Measurements from ENCODE around the gene ZNHIT3. TPM values are rescaled to one million over a fixed set of nuclear protein-coding genes. Genes with fewer than 3 reads are reported as not detected.

Gene ZNHIT3
- total and polyA plus RNA-seq, 10 of the 15 experiments (the other 5 are each of a cell fraction or from before 2014, with no cell fraction given): 34.1 to 128 (median 55.6) TPM

DNA sequence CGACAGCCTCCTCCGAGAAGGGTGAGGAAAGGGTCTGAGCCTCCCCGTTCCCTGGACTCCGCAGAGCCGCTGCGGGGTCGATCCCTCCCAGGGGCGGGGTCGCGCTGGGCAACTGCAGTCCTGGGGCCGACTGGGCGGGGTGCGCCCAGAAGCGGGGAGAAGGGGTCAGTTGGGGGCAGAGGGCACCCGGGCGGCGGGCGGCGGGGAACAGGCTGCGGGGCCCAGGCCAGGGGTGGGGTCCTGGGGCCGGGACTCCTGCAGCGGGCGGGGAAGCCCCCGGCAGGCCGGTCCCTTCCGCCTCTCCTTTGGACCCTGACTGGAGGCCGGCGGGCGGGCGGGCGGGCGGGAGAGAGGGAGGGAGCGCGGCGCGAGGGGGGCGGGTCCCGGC is 58.6 kb downstream of the ZNHIT3 start:
- FAIRE-seq (no peak), ATAC-seq (peak; percentile 60), DNase-seq (ENCODE audit: low read depth, low spot score) (no peak)
- peak overlapping the region; percentile 89 for H2AFZ ChIP-seq (ENCODE audit: control insufficient read depth, low read depth, low read length)
- in situ Hi-C loops (cut with MboI): no loop called here
- ChIA-PET POLR2A (interaction anchor here (0.7 to 4.9 kb wide), 6 partner anchors 10 to 736 kb away, joined by 3 to 28 read pairs (median 5); partner anchors contain the start of genes DHRS11, MRM1, MYO19 and PIGW), CTCF (interaction anchor here (1.6 to 4.6 kb wide), 2 partner anchors 37 to 57 kb away, joined by 3 to 34 read pairs; partner anchors contain the start of gene MRM1), RAD21 (ENCODE audit: unreplicated experiment) (interaction anchor here (0.6 to 1.6 kb wide), 3 partner anchors 56 to 666 kb away, joined by 4 to 5 read pairs (median 5); partner anchors contain the start of gene MRM1), SMC1A (ENCODE audit: uncharacterized antibody, unreplicated experiment) (no interaction called here)
- H3K27ac ChIP-seq (ENCODE audit: control insufficient read depth, insufficient read depth): peak overlapping the region; percentile 90
- H3K4me1 ChIP-seq (ENCODE audit: control insufficient read depth, insufficient read depth, low read length): 0 out of 2 replicates have a peak, but pooled peaks cover 7% of the 10 kb centered on the region
- H3K27me3 ChIP-seq (replicated peaks in 1 of 2; ENCODE audit: control insufficient read depth in 2 of 2, insufficient read depth in 2 of 2, low read length in 1 of 2): no peaks in the 10 kb centered on the region
- peak overlapping the region; percentile 95 for H3K9ac ChIP-seq (ENCODE audit: control insufficient read depth, insufficient read depth, low read length)
- WGBS (ENCODE audit: insufficient coverage, insufficient replicate concordance, low lambda C conversion rate, missing lambda C conversion rate): 1% methylated on average over 8 of the region's 38 CpGs
- no peaks in the 10 kb centered on the region for H3K36me3 ChIP-seq (ENCODE audit: control insufficient read depth in 2 of 2, insufficient read depth in 2 of 2, low read length in 1 of 2)
- no peaks in the 10 kb centered on the region; the same call in 1 of the 2 replicates for H4K20me1 ChIP-seq (ENCODE audit: control insufficient read depth, insufficient read depth)
- H3K4me3 ChIP-seq: peak overlapping the region; percentile 89
- no peak overlapping the region for H3K4me2 ChIP-seq (ENCODE audit: control insufficient read depth, insufficient read depth)
- H3K9me3 ChIP-seq (replicated peaks; ENCODE audit: control insufficient read depth, insufficient read depth, low read length): no peaks in the 10 kb centered on the region
- peaks cover 50% of the 10 kb centered on the region for H3K79me2 ChIP-seq (ENCODE audit: control insufficient read depth, insufficient read depth, low read length)
- intact Hi-C loops (cut with micrococcal nuclease; ENCODE audit: unreplicated experiment): loop anchor here (5.0 kb wide), 1 partner anchor 57 kb away; the partner anchor contains the start of gene MRM1
- BruUV-seq (replicated peaks): no TSS peak
- TF ChIP-seq IKZF2 (IDR thresholded peaks at IDR 0.05): 0 out of 4 replicates have a peak, but pooled peaks of 1 of the 2 experiments have one; percentile 15
- no peak for TF ChIP-seq ZNF24 (IDR thresholded peaks at IDR 0.05)
- TF ChIP-seq MEF2A (IDR thresholded peaks at IDR 0.05; ENCODE audit: insufficient read depth, low read depth, low read length): 0 out of 2 replicates have a peak, but pooled peaks have one; percentile 1
- no peak for TF ChIP-seq MTA2 (IDR thresholded peaks at IDR 0.05; ENCODE audit: low read depth)
- TF ChIP-seq ZZZ3 (IDR thresholded peaks at IDR 0.05; ENCODE audit: control insufficient read depth, insufficient read length, low read depth): no peak
- 0 out of 2 replicates have a peak, but pooled peaks have one; percentile 4 for TF ChIP-seq DPF2 (IDR thresholded peaks at IDR 0.05)
- TF ChIP-seq, protein P1, sequence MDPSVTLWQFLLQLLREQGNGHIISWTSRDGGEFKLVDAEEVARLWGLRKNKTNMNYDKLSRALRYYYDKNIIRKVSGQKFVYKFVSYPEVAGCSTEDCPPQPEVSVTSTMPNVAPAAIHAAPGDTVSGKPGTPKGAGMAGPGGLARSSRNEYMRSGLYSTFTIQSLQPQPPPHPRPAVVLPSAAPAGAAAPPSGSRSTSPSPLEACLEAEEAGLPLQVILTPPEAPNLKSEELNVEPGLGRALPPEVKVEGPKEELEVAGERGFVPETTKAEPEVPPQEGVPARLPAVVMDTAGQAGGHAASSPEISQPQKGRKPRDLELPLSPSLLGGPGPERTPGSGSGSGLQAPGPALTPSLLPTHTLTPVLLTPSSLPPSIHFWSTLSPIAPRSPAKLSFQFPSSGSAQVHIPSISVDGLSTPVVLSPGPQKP (IDR thresholded peaks at IDR 0.05; ENCODE audit: low read depth, low read length): no peak
- no peak for TF ChIP-seq POLR2A (IDR thresholded peaks at IDR 0.05; ENCODE audit: low read depth, low read length)
- TF ChIP-seq NBN (IDR thresholded peaks at IDR 0.05): peak; percentile 33; the same call in 1 of the 2 replicates
- no peak for TF ChIP-seq SREBF1 (IDR thresholded peaks at IDR 0.05; ENCODE audit: low read length)
- TF ChIP-seq RFX5 (IDR thresholded peaks at IDR 0.05; ENCODE audit: low read depth, low read length): no peak
- TF ChIP-seq CBX3 (IDR thresholded peaks at IDR 0.05; ENCODE audit: borderline replicate concordance, low read depth): no peak
- TF ChIP-seq SRF (IDR thresholded peaks at IDR 0.05; ENCODE audit: low read depth in 2 of 2, low read length in 2 of 2): no peak
- peak; percentile 22 for TF ChIP-seq RELA (IDR thresholded peaks at IDR 0.05; ENCODE audit: borderline replicate concordance, partially characterized antibody)
- no peak for TF ChIP-seq NRF1 (conservative IDR thresholded peaks at IDR 0.05; ENCODE audit: low read depth, low read length)

Small RNA genes lying within 50 kb of the gene (small RNA-seq; reads per million reads assigned to genes)
- not detected for gene RNA5SP439

Other genes starting within 250 kb of the ZNHIT3 start
Only the 7 nearest of the 8 such genes appear.
- not detected in 2 replicates for gene TBC1D3G, start 162.8 kb upstream of the ZNHIT3 start, total RNA-seq (2014; rRNA removed)
- gene TBC1D3G, start 162.8 kb upstream of the ZNHIT3 start, total RNA-seq (2014; rRNA removed; fragmentation: Illumina TruSeq; extraction: Trizol): not detected in 2 replicates
- gene TBC1D3G, start 162.8 kb upstream of the ZNHIT3 start, total RNA-seq (2021): not detected in 2 replicates
- gene TBC1D3G, start 162.8 kb upstream of the ZNHIT3 start, polyA plus RNA-seq (2011; rRNA removed): not detected in 2 replicates
- not detected in 2 replicates for gene TBC1D3G, start 162.8 kb upstream of the ZNHIT3 start, polyA plus RNA-seq (2014; fragmentation: Illumina TruSeq; extraction: Trizol)
- not detected for gene TBC1D3G, start 162.8 kb upstream of the ZNHIT3 start, polyA plus RNA-seq (2014; fragmentation: Nextera tagmentation; extraction: Ambion mirVana)
- gene TBC1D3G, start 162.8 kb upstream of the ZNHIT3 start, polyA plus RNA-seq (2014; rRNA removed): not detected in 2 replicates
- gene TBC1D3G, start 162.8 kb upstream of the ZNHIT3 start, polyA plus RNA-seq (2016; fragmentation: Nextera tagmentation; extraction: Ambion mirVana): not detected
- gene TBC1D3H, start 98.2 kb upstream of the ZNHIT3 start, total RNA-seq (2014; rRNA removed): not detected in 2 replicates
- not detected in 2 replicates for gene TBC1D3H, start 98.2 kb upstream of the ZNHIT3 start, total RNA-seq (2014; rRNA removed; fragmentation: Illumina TruSeq; extraction: Trizol)
- gene TBC1D3H, start 98.2 kb upstream of the ZNHIT3 start, total RNA-seq (2021): not detected in 2 replicates
- not detected in 2 replicates for gene TBC1D3H, start 98.2 kb upstream of the ZNHIT3 start, polyA plus RNA-seq (2011; rRNA removed)
- gene TBC1D3H, start 98.2 kb upstream of the ZNHIT3 start, polyA plus RNA-seq (2014; fragmentation: Illumina TruSeq; extraction: Trizol): not detected in 2 replicates
- gene TBC1D3H, start 98.2 kb upstream of the ZNHIT3 start, polyA plus RNA-seq (2014; fragmentation: Nextera tagmentation; extraction: Ambion mirVana): not detected
- gene TBC1D3H, start 98.2 kb upstream of the ZNHIT3 start, polyA plus RNA-seq (2014; rRNA removed): not detected in 2 replicates
- gene TBC1D3H, start 98.2 kb upstream of the ZNHIT3 start, polyA plus RNA-seq (2016; fragmentation: Nextera tagmentation; extraction: Ambion mirVana): not detected
- 94.1 and 99.9 TPM in 2 replicates for gene MYO19, start 48.2 kb downstream of the ZNHIT3 start, total RNA-seq (2014; rRNA removed)
- 62.5 and 63.8 TPM in 2 replicates for gene MYO19, start 48.2 kb downstream of the ZNHIT3 start, total RNA-seq (2014; rRNA removed; fragmentation: Illumina TruSeq; extraction: Trizol)
- gene MYO19, start 48.2 kb downstream of the ZNHIT3 start, total RNA-seq (2021): 72.1 and 94.0 TPM in 2 replicates
- gene MYO19, start 48.2 kb downstream of the ZNHIT3 start, polyA plus RNA-seq (2011; rRNA removed): 39.7 and 71.7 TPM in 2 replicates
- gene MYO19, start 48.2 kb downstream of the ZNHIT3 start, polyA plus RNA-seq (2014; fragmentation: Illumina TruSeq; extraction: Trizol): 59.1 and 76.8 TPM in 2 replicates
- 10 to 100 TPM; 11.4 to 12.2 TPM for gene MYO19, start 48.2 kb downstream of the ZNHIT3 start, polyA plus RNA-seq (2014; fragmentation: Nextera tagmentation; extraction: Ambion mirVana)
- 103 and 109 TPM in 2 replicates for gene MYO19, start 48.2 kb downstream of the ZNHIT3 start, polyA plus RNA-seq (2014; rRNA removed)
- gene MYO19, start 48.2 kb downstream of the ZNHIT3 start, polyA plus RNA-seq (2016; fragmentation: Nextera tagmentation; extraction: Ambion mirVana): 10 to 100 TPM; 39.9 to 45.4 TPM
- gene PIGW, start 48.3 kb downstream of the ZNHIT3 start, total RNA-seq (2014; rRNA removed): 11.4 and 11.8 TPM in 2 replicates
- 11.1 and 12.3 TPM in 2 replicates for gene PIGW, start 48.3 kb downstream of the ZNHIT3 start, total RNA-seq (2014; rRNA removed; fragmentation: Illumina TruSeq; extraction: Trizol)
- gene PIGW, start 48.3 kb downstream of the ZNHIT3 start, total RNA-seq (2021): 12.9 and 15.3 TPM in 2 replicates
- gene PIGW, start 48.3 kb downstream of the ZNHIT3 start, polyA plus RNA-seq (2011; rRNA removed): 13.6 and 15.1 TPM in 2 replicates
- 21.5 and 26.1 TPM in 2 replicates for gene PIGW, start 48.3 kb downstream of the ZNHIT3 start, polyA plus RNA-seq (2014; fragmentation: Illumina TruSeq; extraction: Trizol)
- 1 to 10 TPM; 6.0 to 9.5 TPM for gene PIGW, start 48.3 kb downstream of the ZNHIT3 start, polyA plus RNA-seq (2014; fragmentation: Nextera tagmentation; extraction: Ambion mirVana)
- 13.7 and 13.9 TPM in 2 replicates for gene PIGW, start 48.3 kb downstream of the ZNHIT3 start, polyA plus RNA-seq (2014; rRNA removed)
- gene PIGW, start 48.3 kb downstream of the ZNHIT3 start, polyA plus RNA-seq (2016; fragmentation: Nextera tagmentation; extraction: Ambion mirVana): 10 to 100 TPM; 24.4 to 31.5 TPM
- 46.7 and 54.2 TPM in 2 replicates for gene GGNBP2, start 58.2 kb downstream of the ZNHIT3 start, total RNA-seq (2014; rRNA removed)
- gene GGNBP2, start 58.2 kb downstream of the ZNHIT3 start, total RNA-seq (2014; rRNA removed; fragmentation: Illumina TruSeq; extraction: Trizol): 61.5 and 62.2 TPM in 2 replicates
- gene GGNBP2, start 58.2 kb downstream of the ZNHIT3 start, total RNA-seq (2021): 49.9 and 54.4 TPM in 2 replicates
- 75.2 and 82.0 TPM in 2 replicates for gene GGNBP2, start 58.2 kb downstream of the ZNHIT3 start, polyA plus RNA-seq (2011; rRNA removed)
- 72.3 and 85.6 TPM in 2 replicates for gene GGNBP2, start 58.2 kb downstream of the ZNHIT3 start, polyA plus RNA-seq (2014; fragmentation: Illumina TruSeq; extraction: Trizol)
- 10 to 100 TPM; 36.3 to 36.4 TPM for gene GGNBP2, start 58.2 kb downstream of the ZNHIT3 start, polyA plus RNA-seq (2014; fragmentation: Nextera tagmentation; extraction: Ambion mirVana)
- 51.3 and 53.3 TPM in 2 replicates for gene GGNBP2, start 58.2 kb downstream of the ZNHIT3 start, polyA plus RNA-seq (2014; rRNA removed)
- 10 to 100 TPM; 40.2 to 41.3 TPM for gene GGNBP2, start 58.2 kb downstream of the ZNHIT3 start, polyA plus RNA-seq (2016; fragmentation: Nextera tagmentation; extraction: Ambion mirVana)
- 13.2 and 13.3 TPM in 2 replicates for gene DHRS11, start 105.2 kb downstream of the ZNHIT3 start, total RNA-seq (2014; rRNA removed)
- gene DHRS11, start 105.2 kb downstream of the ZNHIT3 start, total RNA-seq (2014; rRNA removed; fragmentation: Illumina TruSeq; extraction: Trizol): 9.0 and 9.4 TPM in 2 replicates
- 12.0 and 13.1 TPM in 2 replicates for gene DHRS11, start 105.2 kb downstream of the ZNHIT3 start, total RNA-seq (2021)
- gene DHRS11, start 105.2 kb downstream of the ZNHIT3 start, polyA plus RNA-seq (2011; rRNA removed): 13.3 and 23.0 TPM in 2 replicates
- gene DHRS11, start 105.2 kb downstream of the ZNHIT3 start, polyA plus RNA-seq (2014; fragmentation: Illumina TruSeq; extraction: Trizol): 18.0 and 20.2 TPM in 2 replicates
- 1 to 10 TPM; 3.4 to 5.8 TPM for gene DHRS11, start 105.2 kb downstream of the ZNHIT3 start, polyA plus RNA-seq (2014; fragmentation: Nextera tagmentation; extraction: Ambion mirVana)
- 18.3 and 23.0 TPM in 2 replicates for gene DHRS11, start 105.2 kb downstream of the ZNHIT3 start, polyA plus RNA-seq (2014; rRNA removed)
- 10 to 100 TPM; 15.9 to 19.5 TPM for gene DHRS11, start 105.2 kb downstream of the ZNHIT3 start, polyA plus RNA-seq (2016; fragmentation: Nextera tagmentation; extraction: Ambion mirVana)
- gene MRM1, start 114.9 kb downstream of the ZNHIT3 start, total RNA-seq (2014; rRNA removed): 11.8 and 15.0 TPM in 2 replicates
- gene MRM1, start 114.9 kb downstream of the ZNHIT3 start, total RNA-seq (2014; rRNA removed; fragmentation: Illumina TruSeq; extraction: Trizol): 8.8 and 8.9 TPM in 2 replicates
- 15.8 and 15.9 TPM in 2 replicates for gene MRM1, start 114.9 kb downstream of the ZNHIT3 start, total RNA-seq (2021)
- gene MRM1, start 114.9 kb downstream of the ZNHIT3 start, polyA plus RNA-seq (2011; rRNA removed): 6.9 and 11.4 TPM in 2 replicates
- gene MRM1, start 114.9 kb downstream of the ZNHIT3 start, polyA plus RNA-seq (2014; fragmentation: Illumina TruSeq; extraction: Trizol): 3.3 and 11.3 TPM in 2 replicates
- gene MRM1, start 114.9 kb downstream of the ZNHIT3 start, polyA plus RNA-seq (2014; fragmentation: Nextera tagmentation; extraction: Ambion mirVana): 1 to 10 TPM in 1 of 2 experiments, under 1 TPM in 1; 0.23 to 1.7 TPM
- 16.9 and 17.4 TPM in 2 replicates for gene MRM1, start 114.9 kb downstream of the ZNHIT3 start, polyA plus RNA-seq (2014; rRNA removed)
- gene MRM1, start 114.9 kb downstream of the ZNHIT3 start, polyA plus RNA-seq (2016; fragmentation: Nextera tagmentation; extraction: Ambion mirVana): 10 to 100 TPM; 15.8 to 16.7 TPM